Calu3 (cell line): ENCODE measurements around the gene KRT32. TPM values are rescaled to one million over a fixed set of nuclear protein-coding genes. Genes with fewer than 3 reads are reported as not detected.

Experiments used
- BruUV-seq: library from RNA; stranded (reverse); fragments of 400-500 nt; replicated peaks from 2 replicates; lab custom pipeline; 2021; lab: Mats Ljungman, UMichigan
- CTCF ChIA-PET: fragments of 300-600 bp; sonication (Branson Sonifier 250); formaldehyde crosslinking; loops from one replicate; lab custom pipeline; 2022; ENCODE audit warnings: antibody characterized with exemption; lab: Charles Lee
- DNase-seq: peaks from one replicate; pipeline ENCODE4 v3.0.0; 2022
- H3K27ac Mint-ChIP-seq: one replicate; pipeline ENCODE4 v1.8.0; 2022; ENCODE audit warnings: mixed read lengths; ENCODE audit not compliant: unreplicated experiment
- H3K27me3 Mint-ChIP-seq: one replicate; pipeline ENCODE4 v1.8.0; 2022; ENCODE audit warnings: mixed read lengths; ENCODE audit not compliant: unreplicated experiment
- H3K36me3 Mint-ChIP-seq: one replicate; pipeline ENCODE4 v1.8.0; 2022; ENCODE audit warnings: mild to moderate bottlenecking, moderate library complexity, mixed read lengths; ENCODE audit not compliant: insufficient read depth, unreplicated experiment
- H3K4me1 Mint-ChIP-seq: one replicate; pipeline ENCODE4 v1.8.0; 2022; ENCODE audit warnings: mild to moderate bottlenecking, low read depth, mixed read lengths; ENCODE audit not compliant: unreplicated experiment
- H3K4me3 Mint-ChIP-seq: one replicate; pipeline ENCODE4 v1.8.0; 2022; ENCODE audit warnings: mild to moderate bottlenecking, low read depth, moderate library complexity, mixed read lengths; ENCODE audit not compliant: unreplicated experiment
- H3K9me3 Mint-ChIP-seq: one replicate; pipeline ENCODE4 v1.8.0; 2022; ENCODE audit warnings: low read depth, mixed read lengths; ENCODE audit not compliant: unreplicated experiment
- intact Hi-C: fragments of 100-400 bp; cut with micrococcal nuclease; formaldehyde crosslinking; loops from one replicate; pipeline ENCODE4 v1.10.0; 2022; ENCODE audit not compliant: unreplicated experiment
- total RNA-seq: library from RNA; stranded (reverse); gene quantifications from 2 replicates; pipeline ENCODE4 v1.2.3, GENCODE V29; 2022
- TF ChIP-seq, protein P1 (sequence below): fragments of 200-600 bp; IDR thresholded peaks from one replicate; pipeline ENCODE4 v1.8.0; 2022; ENCODE audit warnings: antibody characterized with exemption; ENCODE audit not compliant: unreplicated experiment

Gene KRT32
- total RNA-seq, 1 experiment from 2014 or later: not detected

DNA sequence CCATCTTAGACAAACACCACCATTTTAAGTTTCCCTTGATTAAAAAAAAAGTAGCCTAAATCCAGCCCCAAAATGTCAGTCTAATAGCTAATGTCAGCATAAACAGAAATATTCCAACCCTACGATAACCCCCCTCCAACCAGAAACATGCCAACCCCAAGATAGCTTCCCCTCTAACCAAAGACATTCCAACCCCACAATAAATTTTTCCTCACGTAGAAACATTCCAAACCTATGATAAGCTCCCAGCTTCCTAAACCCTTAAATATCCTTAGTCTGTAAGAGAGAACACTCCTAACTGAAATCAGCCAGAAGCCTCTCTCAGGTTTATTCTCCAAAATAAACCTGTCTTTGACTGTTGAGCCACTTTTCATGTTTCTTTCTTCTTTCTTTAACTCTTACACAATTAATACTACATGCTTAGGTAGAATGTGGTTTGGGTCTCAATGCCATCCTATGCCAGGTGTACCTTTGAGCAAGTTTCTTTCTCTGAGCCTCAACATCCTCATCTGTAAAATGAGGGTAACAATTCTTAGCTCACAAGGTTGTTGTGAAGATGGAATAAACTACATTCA is 15.9 kb downstream of the KRT32 start:
- H3K4me1 Mint-ChIP-seq: no peaks in the 10 kb centered on the region
- H3K9me3 Mint-ChIP-seq: peaks cover 16% of the 10 kb centered on the region
- no peak overlapping the region for H3K27ac Mint-ChIP-seq
- BruUV-seq: no TSS peak
- no peaks in the 10 kb centered on the region for H3K27me3 Mint-ChIP-seq
- CTCF ChIA-PET: no interaction called here
- no peaks in the 10 kb centered on the region for H3K36me3 Mint-ChIP-seq
- H3K4me3 Mint-ChIP-seq: no peak overlapping the region
- no peak for DNase-seq
- intact Hi-C loops: no loop called here
- TF ChIP-seq, protein P1, sequence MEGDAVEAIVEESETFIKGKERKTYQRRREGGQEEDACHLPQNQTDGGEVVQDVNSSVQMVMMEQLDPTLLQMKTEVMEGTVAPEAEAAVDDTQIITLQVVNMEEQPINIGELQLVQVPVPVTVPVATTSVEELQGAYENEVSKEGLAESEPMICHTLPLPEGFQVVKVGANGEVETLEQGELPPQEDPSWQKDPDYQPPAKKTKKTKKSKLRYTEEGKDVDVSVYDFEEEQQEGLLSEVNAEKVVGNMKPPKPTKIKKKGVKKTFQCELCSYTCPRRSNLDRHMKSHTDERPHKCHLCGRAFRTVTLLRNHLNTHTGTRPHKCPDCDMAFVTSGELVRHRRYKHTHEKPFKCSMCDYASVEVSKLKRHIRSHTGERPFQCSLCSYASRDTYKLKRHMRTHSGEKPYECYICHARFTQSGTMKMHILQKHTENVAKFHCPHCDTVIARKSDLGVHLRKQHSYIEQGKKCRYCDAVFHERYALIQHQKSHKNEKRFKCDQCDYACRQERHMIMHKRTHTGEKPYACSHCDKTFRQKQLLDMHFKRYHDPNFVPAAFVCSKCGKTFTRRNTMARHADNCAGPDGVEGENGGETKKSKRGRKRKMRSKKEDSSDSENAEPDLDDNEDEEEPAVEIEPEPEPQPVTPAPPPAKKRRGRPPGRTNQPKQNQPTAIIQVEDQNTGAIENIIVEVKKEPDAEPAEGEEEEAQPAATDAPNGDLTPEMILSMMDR: no peak

DNA sequence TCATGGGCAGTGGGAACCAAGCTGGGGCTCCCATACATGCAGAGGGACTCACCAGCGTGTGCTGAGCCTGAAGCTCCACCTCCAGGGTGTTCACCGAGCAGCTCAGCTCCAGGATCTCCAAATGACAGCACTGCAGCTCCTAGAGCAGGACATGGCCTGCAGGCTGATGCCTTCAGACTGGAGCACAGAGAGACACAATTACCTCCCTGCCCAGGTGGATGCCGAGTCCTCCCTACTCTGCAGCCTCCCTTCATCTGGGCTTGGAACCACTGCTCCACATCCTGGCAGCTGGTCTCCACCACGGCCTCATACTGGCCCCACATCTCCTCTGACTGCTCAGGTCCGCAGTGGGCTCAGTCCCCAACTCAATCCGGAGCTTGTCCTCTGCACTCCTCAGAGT is 18.2 kb downstream of the KRT32 start:
- Mint-ChIP-seq H3K27ac (no peak overlapping the region), H3K9me3 (peaks cover 16% of the 10 kb centered on the region), H3K27me3 (peaks cover 5% of the 10 kb centered on the region), H3K4me1 (no peaks in the 10 kb centered on the region), H3K4me3 (no peak overlapping the region), H3K36me3 (no peaks in the 10 kb centered on the region)
- CTCF ChIA-PET: interaction anchor here (1.6 kb wide), 1 partner anchor 109 kb away, joined by 3 read pairs; no protein-coding TSS in a partner anchor
- intact Hi-C loops: no loop called here
- no peak for DNase-seq
- BruUV-seq: no TSS peak
- TF ChIP-seq, protein P1: no peak

DNA sequence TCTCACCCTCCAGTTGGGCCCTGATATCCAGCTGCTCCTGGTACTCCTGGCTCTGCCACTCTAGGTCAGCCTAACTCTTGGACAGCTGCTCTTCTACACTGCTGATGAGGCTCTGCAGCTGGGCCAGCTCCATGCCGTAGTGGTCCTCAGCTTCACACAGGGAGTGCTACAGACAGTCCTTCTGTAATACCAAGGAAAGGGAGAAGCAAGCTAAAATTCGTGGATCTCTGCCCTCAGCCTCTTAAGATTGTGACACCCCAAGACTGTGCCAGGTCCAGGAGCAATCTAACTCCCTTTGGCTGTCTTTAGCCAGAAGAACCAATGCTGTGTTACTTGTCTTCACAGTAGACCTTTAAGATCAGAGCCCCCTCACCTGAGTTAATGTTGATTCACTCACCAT is 18.7 kb downstream of the KRT32 start:
- H3K27ac Mint-ChIP-seq: no peak overlapping the region
- peaks cover 10% of the 10 kb centered on the region for H3K27me3 Mint-ChIP-seq
- CTCF ChIA-PET: interaction anchor here (1.6 kb wide), 1 partner anchor 109 kb away, joined by 3 read pairs; no protein-coding TSS in a partner anchor
- peaks cover 16% of the 10 kb centered on the region for H3K9me3 Mint-ChIP-seq
- no peak for DNase-seq
- no TSS peak for BruUV-seq
- intact Hi-C loops: no loop called here
- no peaks in the 10 kb centered on the region for H3K36me3 Mint-ChIP-seq
- TF ChIP-seq, protein P1: no peak
- no peaks in the 10 kb centered on the region for H3K4me1 Mint-ChIP-seq
- no peak overlapping the region for H3K4me3 Mint-ChIP-seq

DNA sequence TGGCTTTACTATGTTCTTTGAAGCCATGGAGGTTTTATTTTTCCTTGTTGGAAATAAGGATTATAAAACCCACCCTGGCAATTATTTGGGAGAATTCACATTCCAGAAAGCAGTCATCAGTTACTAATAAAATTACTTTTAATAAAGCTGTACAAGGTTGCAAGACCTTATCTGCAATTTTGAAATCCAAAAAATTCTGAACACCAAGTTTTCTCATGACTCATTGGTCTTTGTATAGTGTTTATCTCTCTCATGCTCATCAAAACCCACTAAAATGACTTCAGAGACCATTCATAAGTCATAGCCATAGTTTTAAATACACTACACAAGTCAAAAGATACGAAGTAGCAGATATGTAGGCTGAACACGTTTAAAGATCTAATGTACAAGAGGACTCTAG is 20.4 kb downstream of the KRT32 start:
- BruUV-seq: no TSS peak
- H3K27ac Mint-ChIP-seq: no peak overlapping the region

More for the DNA sequence above, 20.4 kb downstream of the KRT32 start:
- intact Hi-C loops: no loop called here
- TF ChIP-seq, protein P1: no peak
- no peak for DNase-seq
- Mint-ChIP-seq H3K4me3 (no peak overlapping the region), H3K9me3 (peaks cover 13% of the 10 kb centered on the region), H3K36me3 (no peaks in the 10 kb centered on the region), H3K4me1 (no peaks in the 10 kb centered on the region), H3K27me3 (peaks cover 22% of the 10 kb centered on the region)
- CTCF ChIA-PET: interaction anchor here (1.1 to 1.6 kb wide), 2 partner anchors 29 to 102 kb away, joined by 3 to 7 read pairs; no protein-coding TSS in a partner anchor
